A549 (cell line): ENCODE results near the gene PLCB4.

Experiments
- RFX5 ChIP-seq: fragments of 450-650 bp; IDR thresholded peaks from 2 replicates; pipeline ENCODE4 v1.7.1; 2014; ENCODE audit warnings: antibody characterized with exemption, mild to moderate bottlenecking, moderate library complexity
- SMC3 ChIP-seq: fragments of >200 bp; sonication (Bioruptor Twin); formaldehyde crosslinking; IDR thresholded peaks from 3 replicates; pipeline ENCODE4 v1.6.1; 2018; ENCODE audit warnings: inconsistent platforms
- TF ChIP-seq, protein P1 (sequence below): fragments of 200-600 bp; sonication (generic); IDR thresholded peaks from 2 replicates; pipeline ENCODE4 v1.6.1; 2016; ENCODE audit warnings: antibody characterized with exemption, mild to moderate bottlenecking, moderate library complexity

DNA sequence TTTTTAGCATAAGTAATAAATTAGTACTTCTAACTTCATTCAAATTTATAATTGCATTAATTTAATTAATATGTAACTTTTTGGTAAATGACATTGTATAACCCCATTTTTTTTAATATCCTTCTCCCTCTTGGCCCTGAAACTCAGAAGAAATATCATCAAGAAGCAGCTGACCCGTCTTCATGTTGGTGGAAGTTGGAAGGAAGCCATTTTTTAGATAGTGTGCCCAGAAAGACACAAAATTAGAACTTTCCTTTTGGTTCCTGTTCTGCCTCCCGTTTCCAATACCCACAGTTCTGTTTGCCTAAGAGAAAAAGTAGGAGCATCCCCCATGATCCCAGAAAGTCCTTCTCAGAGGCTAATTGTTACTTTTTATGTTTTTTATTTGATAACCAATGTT lies 65.5 kb downstream of the PLCB4 start:
- TF ChIP-seq SMC3 (no peak), RFX5 (no peak)
- TF ChIP-seq, protein P1, sequence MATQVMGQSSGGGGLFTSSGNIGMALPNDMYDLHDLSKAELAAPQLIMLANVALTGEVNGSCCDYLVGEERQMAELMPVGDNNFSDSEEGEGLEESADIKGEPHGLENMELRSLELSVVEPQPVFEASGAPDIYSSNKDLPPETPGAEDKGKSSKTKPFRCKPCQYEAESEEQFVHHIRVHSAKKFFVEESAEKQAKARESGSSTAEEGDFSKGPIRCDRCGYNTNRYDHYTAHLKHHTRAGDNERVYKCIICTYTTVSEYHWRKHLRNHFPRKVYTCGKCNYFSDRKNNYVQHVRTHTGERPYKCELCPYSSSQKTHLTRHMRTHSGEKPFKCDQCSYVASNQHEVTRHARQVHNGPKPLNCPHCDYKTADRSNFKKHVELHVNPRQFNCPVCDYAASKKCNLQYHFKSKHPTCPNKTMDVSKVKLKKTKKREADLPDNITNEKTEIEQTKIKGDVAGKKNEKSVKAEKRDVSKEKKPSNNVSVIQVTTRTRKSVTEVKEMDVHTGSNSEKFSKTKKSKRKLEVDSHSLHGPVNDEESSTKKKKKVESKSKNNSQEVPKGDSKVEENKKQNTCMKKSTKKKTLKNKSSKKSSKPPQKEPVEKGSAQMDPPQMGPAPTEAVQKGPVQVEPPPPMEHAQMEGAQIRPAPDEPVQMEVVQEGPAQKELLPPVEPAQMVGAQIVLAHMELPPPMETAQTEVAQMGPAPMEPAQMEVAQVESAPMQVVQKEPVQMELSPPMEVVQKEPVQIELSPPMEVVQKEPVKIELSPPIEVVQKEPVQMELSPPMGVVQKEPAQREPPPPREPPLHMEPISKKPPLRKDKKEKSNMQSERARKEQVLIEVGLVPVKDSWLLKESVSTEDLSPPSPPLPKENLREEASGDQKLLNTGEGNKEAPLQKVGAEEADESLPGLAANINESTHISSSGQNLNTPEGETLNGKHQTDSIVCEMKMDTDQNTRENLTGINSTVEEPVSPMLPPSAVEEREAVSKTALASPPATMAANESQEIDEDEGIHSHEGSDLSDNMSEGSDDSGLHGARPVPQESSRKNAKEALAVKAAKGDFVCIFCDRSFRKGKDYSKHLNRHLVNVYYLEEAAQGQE = no peak
